Esophagus squamous epithelium (tissue), 5 donors: ENCODE measurements around the gene MMP11. TPM values are rescaled to one million over a fixed set of nuclear protein-coding genes. Genes with fewer than 3 reads are reported as not detected.

Experiments
- DNase-seq: peaks from one replicate; lab custom pipeline; 2025; lab: John Stamatoyannopoulos, UW
- H3K27ac ChIP-seq, 4 donors: fragments of 200-600 bp; sonication (generic); one replicate each; pipeline ENCODE4 v1.5.1; 2016 to 2019; ENCODE audit warnings: mild to moderate bottlenecking in 1 of 4
- H3K27me3 ChIP-seq, 4 donors: fragments of 200-600 bp; sonication (generic); 1 replicate in 3 of 4; 2 replicates in 1 of 4; pipeline versions ENCODE4 v1.5.1 to v1.6.0; 2017 to 2021; ENCODE audit warnings: antibody characterized with exemption in 1 of 4
- H3K36me3 ChIP-seq, 3 donors: fragments of 200-600 bp; sonication (generic); one replicate each; pipeline ENCODE4 v1.5.1; 2016 to 2019
- H3K4me1 ChIP-seq, 3 donors: fragments of 200-600 bp; sonication (generic); one replicate each; pipeline ENCODE4 v1.5.1; 2017 to 2019
- H3K4me3 ChIP-seq, 4 donors: fragments of 200-600 bp; sonication (generic); 1 replicate in 3 of 4; 2 replicates in 1 of 4; pipeline ENCODE4 v1.5.1; 2016 to 2019; ENCODE audit warnings: mild to moderate bottlenecking in 2 of 4, moderate library complexity in 1 of 4
- H3K9me3 ChIP-seq, 3 donors: fragments of 200-600 bp; sonication (generic); one replicate each; pipeline ENCODE4 v1.5.1; 2016 to 2019
- CTCF ChIP-seq, 6 experiments: fragments of 450-650 bp in 4 of 6; fragments of 200-600 bp in 2 of 6; sonication (generic) in 2 of 6; IDR thresholded peaks; one replicate each; pipeline ENCODE4 v1.5.1; 2016 to 2019; ENCODE audit warnings: antibody characterized with exemption in 6 of 6, mild to moderate bottlenecking in 4 of 6, moderate library complexity in 4 of 6
- POLR2A ChIP-seq, 4 donors: fragments of 450-650 bp; IDR thresholded peaks; one replicate each; pipeline ENCODE4 v1.6.1; 2017; ENCODE audit warnings: antibody characterized with exemption in 4 of 4, mild to moderate bottlenecking in 4 of 4, moderate library complexity in 3 of 4
- WGBS, 2 donors: methylation state at CpG; one replicate each; pipeline ENCODE4 v1.1.5; 2018; 5-methylcytosine and 5-hydroxymethylcytosine counted together
- intact Hi-C: fragments of 100-400 bp; cut with DNase I; formaldehyde crosslinking; loops from one replicate; pipeline ENCODE4 v1.15.0; 2022
- total RNA-seq, 4 donors: library from RNA; depleted of rRNA; stranded (reverse); fragments of >200 nt; gene quantifications; one replicate each; pipeline ENCODE4 v1.1.0, GENCODE V29; 2016
- donor health status: DM: yes; HTN: yes; CAD: no.

MMP11 gene
- total RNA-seq, 4 donors from 2014 or later = 0.34 to 1.6 (median 1.1) TPM

DNA sequence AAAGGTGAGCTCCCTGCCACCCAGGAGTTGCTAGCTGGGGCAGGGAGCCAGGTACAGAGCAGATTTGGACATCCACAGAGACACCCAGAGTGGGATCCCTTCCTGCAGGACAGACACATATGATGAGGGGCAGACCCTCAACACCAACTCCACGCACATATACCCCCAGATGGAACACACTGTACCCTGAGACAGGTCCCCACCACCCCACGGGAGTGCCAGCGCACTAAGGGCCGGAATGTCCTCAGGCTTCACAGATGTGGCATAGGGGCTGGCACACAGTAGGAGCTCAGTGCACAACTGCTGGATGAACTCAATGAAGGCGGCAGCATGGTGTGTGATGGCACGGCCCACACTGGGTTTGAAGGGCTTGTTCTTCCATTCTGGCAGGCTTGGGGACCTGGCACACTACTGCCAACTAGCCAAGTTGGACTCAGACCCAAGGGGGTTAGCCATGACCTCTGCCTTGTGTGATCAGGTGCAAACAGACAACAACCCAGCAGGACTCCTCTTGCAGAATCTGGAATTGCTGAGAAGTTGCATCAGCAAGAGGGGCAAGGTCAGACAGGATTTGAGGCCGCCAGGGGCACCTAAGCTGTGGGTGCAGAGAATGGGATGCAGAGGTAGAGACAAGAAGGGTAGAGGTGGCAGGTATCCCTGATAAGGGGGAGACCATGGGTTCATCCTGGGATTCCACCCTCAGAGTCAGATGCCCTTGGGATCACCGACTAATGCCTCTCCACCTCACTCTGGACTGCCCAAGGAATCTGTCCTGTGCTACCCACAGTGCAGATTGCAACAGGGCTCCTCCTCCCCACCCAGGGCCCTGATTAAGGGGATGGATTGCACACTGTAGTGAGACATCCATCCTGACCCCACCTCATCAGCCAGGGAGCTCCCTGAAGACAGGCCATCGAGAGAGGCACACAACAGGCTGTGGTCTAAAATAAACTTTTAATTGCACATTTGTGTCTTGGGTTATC lies 7.5 kb upstream of the MMP11 start:
- no peaks in the 10 kb centered on the region for H3K9me3 ChIP-seq
- intact Hi-C loops = loop anchor here (5.0 kb wide), 1 partner anchor 82 kb away; no protein-coding TSS in a partner anchor
- no peak for DNase-seq
- H3K27ac ChIP-seq = no peak overlapping the region
- H3K4me3 ChIP-seq = no peak overlapping the region
- WGBS, 2 donors = 82 to 90% methylated on average over 3 to 5 of the region's 9 CpGs
- peaks cover 0 to 27% (median 0%) of the 10 kb centered on the region in 3 donors for H3K36me3 ChIP-seq
- H3K27me3 ChIP-seq = no peaks in the 10 kb centered on the region
- no peak for TF ChIP-seq POLR2A (IDR thresholded peaks at IDR 0.05)
- TF ChIP-seq CTCF (IDR thresholded peaks at IDR 0.05) = no peak
- H3K4me1 ChIP-seq = peaks cover 13 to 72% (median 29%) of the 10 kb centered on the region in 3 donors

GRCh38 chr22:23767303-23767672 lies 5.4 kb upstream of the MMP11 start:
- TF ChIP-seq POLR2A (IDR thresholded peaks at IDR 0.05) (no peak), CTCF (IDR thresholded peaks at IDR 0.05) (no peak)
- WGBS, 2 donors = no CpG with 5 or more reads among the region's 27 CpGs
- intact Hi-C loops = loop anchor here (5.0 kb wide), 1 partner anchor 80 kb away; no protein-coding TSS in a partner anchor
- Histone ChIP-seq H3K27me3 (no peaks in the 10 kb centered on the region), H3K4me3 (peak overlapping the region; percentile 57 to 84 (median 72)), H3K4me1 (peaks cover 13 to 92% (median 38%) of the 10 kb centered on the region in 3 donors), H3K36me3 (peaks cover 0 to 27% (median 0%) of the 10 kb centered on the region in 3 donors), H3K9me3 (no peaks in the 10 kb centered on the region), H3K27ac (peak overlapping the region; percentile 80 to 91 (median 89))
- no peak for DNase-seq

DNA sequence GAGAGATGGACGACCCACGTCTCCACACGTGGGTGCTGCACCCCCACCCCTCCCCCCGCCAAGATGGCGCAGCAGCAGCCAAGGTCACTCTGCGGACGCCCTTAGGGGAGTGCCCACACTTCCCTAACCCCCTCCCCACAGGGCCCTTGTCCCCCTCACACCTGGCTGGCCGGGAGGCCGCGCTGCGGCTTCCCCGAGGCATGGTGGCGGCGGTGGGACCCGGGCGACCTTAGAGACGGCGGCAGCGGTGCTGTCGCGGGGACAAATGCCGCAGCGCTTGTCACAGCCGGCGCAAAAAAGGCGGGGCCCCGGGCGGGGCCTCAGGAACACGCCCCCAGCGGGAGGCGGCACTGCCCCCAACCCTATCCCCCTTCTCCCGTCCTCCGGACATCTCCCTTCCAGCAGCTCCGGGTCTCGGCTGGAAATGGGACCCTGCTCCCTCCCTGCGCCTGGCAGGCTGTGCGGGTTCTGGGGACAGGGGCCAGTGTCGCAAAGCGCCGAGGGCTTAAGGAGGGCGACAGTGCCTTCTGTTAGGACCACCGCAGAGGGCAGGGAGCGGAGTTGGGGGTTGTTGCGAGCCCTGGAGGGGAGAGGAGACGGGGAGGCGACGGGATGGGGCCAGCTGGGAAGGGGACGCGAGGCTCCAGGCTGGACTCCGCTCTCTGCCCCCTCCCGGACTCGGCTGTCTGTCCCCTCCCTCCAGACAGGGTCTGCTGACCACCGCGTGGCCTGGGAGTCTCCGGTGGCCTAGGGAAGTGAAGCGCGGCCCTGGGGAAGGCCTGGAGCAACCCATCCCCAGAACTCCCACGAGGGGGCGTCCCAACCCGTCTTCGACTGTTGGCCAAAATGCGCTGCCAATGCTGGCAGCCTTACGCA lies 4.7 kb upstream of the MMP11 start, which contains the start of gene CHCHD10:
Gene CHCHD10, minus strand, starts transcription at position 300 of the 876 bp plus-strand sequence. Its CDS starts 98 bp downstream, at position 202.
- 0% methylated on average over 5 of the region's 63 CpGs; no CpG with 5 or more reads in 1 of the 2 donors for WGBS, 2 donors
- peak within 1 kb of the TSS; percentile 57 to 84 (median 72) for H3K4me3 ChIP-seq

More for the DNA sequence above, 4.7 kb upstream of the MMP11 start, which contains the start of gene CHCHD10:
- Histone ChIP-seq H3K9me3 (no peaks in the 10 kb centered on the region), H3K36me3 (peaks cover 0 to 27% (median 0%) of the 10 kb centered on the region in 3 donors), H3K27me3 (no peaks in the 10 kb centered on the region), H3K27ac (peak within 1 kb of the TSS; percentile 80 to 91 (median 89)), H3K4me1 (peaks cover 15 to 92% (median 39%) of the 10 kb centered on the region in 3 donors)
- DNase-seq = no peak
- TF ChIP-seq CTCF (IDR thresholded peaks at IDR 0.05) (peak; percentile 67 to 80 (median 72)), POLR2A (IDR thresholded peaks at IDR 0.05) (peak in 2 of 4 donors; percentile 52 to 79)
- intact Hi-C loops = loop anchor here (5.0 kb wide), 1 partner anchor 79 kb away; no protein-coding TSS in a partner anchor
